H9 (cell line): Measurements from ENCODE around the gene MCHR1. TPM values are rescaled to one million over a fixed set of nuclear protein-coding genes. Genes with fewer than 3 reads are reported as not detected.

Experiments
- DNase-seq: peaks from one replicate; pipeline ENCODE4 v3.0.0-alpha.2; 2017
- H2AFZ ChIP-seq: one replicate; pipeline ENCODE4 v1.6.1; 2013; ENCODE audit warnings: mild to moderate bottlenecking, low read length, control low read depth, moderate library complexity
- H2AK5ac ChIP-seq: 2 replicates; pipeline ENCODE4 v1.6.1; 2013; ENCODE audit warnings: low read length, control low read depth, mixed read lengths; ENCODE audit not compliant: insufficient read length
- H2BK120ac ChIP-seq: one replicate; pipeline ENCODE4 v1.6.1; 2013; ENCODE audit warnings: low read depth, mild to moderate bottlenecking, low read length, control low read depth, inconsistent platforms; ENCODE audit not compliant: poor library complexity, severe bottlenecking
- H2BK12ac ChIP-seq: 2 replicates; pipeline ENCODE4 v1.6.1; 2013; ENCODE audit warnings: low read length, control low read depth, mixed read lengths, low read depth; ENCODE audit not compliant: insufficient read length
- H2BK15ac ChIP-seq: 2 replicates; pipeline ENCODE4 v1.6.1; 2013; ENCODE audit warnings: low read depth, low read length, control low read depth
- H2BK20ac ChIP-seq: one replicate; pipeline ENCODE4 v1.6.1; 2013; ENCODE audit warnings: low read depth, mild to moderate bottlenecking, low read length, control low read depth, inconsistent platforms; ENCODE audit not compliant: poor library complexity, severe bottlenecking
- H2BK5ac ChIP-seq: 2 replicates; pipeline ENCODE4 v1.6.1; 2013; ENCODE audit warnings: low read length, control low read depth, mixed read lengths; ENCODE audit not compliant: insufficient read length
- H3K14ac ChIP-seq: 2 replicates; pipeline ENCODE4 v1.6.1; 2013; ENCODE audit warnings: low read length, control low read depth; ENCODE audit not compliant: insufficient read depth
- H3K18ac ChIP-seq: 2 replicates; pipeline ENCODE4 v1.6.1; 2013; ENCODE audit warnings: low read depth, mild to moderate bottlenecking, mixed read lengths, low read length, control low read depth; ENCODE audit not compliant: insufficient read length
- H3K23ac ChIP-seq: 2 replicates; pipeline ENCODE4 v1.6.1; 2013; ENCODE audit warnings: low read length, control low read depth, mixed read lengths, low read depth; ENCODE audit not compliant: insufficient read length
- H3K23me2 ChIP-seq: 2 replicates; pipeline ENCODE4 v1.6.1; 2013; ENCODE audit warnings: low read depth, mild to moderate bottlenecking, mixed read lengths, low read length, control low read depth; ENCODE audit not compliant: insufficient read length, poor library complexity, severe bottlenecking
- H3K27ac ChIP-seq: 2 replicates; pipeline ENCODE4 v1.5.1; 2013; ENCODE audit warnings: low read length, control low read depth, mixed read lengths, low read depth; ENCODE audit not compliant: insufficient read length
- H3K27me3 ChIP-seq: 2 replicates; pipeline ENCODE4 v1.6.1; 2013; ENCODE audit warnings: low read length, control low read depth, inconsistent platforms; ENCODE audit not compliant: insufficient read depth
- H3K4ac ChIP-seq: 2 replicates; pipeline ENCODE4 v1.6.1; 2013; ENCODE audit warnings: low read depth, mild to moderate bottlenecking, control low read depth, inconsistent platforms, low read length, moderate library complexity
- H3K4me1 ChIP-seq: 2 replicates; pipeline ENCODE4 v1.6.1; 2013; ENCODE audit warnings: low read length, control low read depth, inconsistent platforms; ENCODE audit not compliant: insufficient read depth
- H3K4me2 ChIP-seq: 2 replicates; pipeline ENCODE4 v1.6.1; 2013; ENCODE audit warnings: low read length, control low read depth, mixed read lengths; ENCODE audit not compliant: insufficient read length, insufficient read depth
- H3K56ac ChIP-seq: 2 replicates; pipeline ENCODE4 v1.6.1; 2013; ENCODE audit warnings: low read depth, mild to moderate bottlenecking, mixed read lengths, low read length, control low read depth; ENCODE audit not compliant: insufficient read length
- H3K79me1 ChIP-seq: 2 replicates; pipeline ENCODE4 v1.6.1; 2013; ENCODE audit warnings: low read depth, mild to moderate bottlenecking, moderate library complexity, low read length, control low read depth, inconsistent platforms; ENCODE audit not compliant: insufficient read depth, poor library complexity, severe bottlenecking
- H3K79me2 ChIP-seq: 2 replicates; pipeline ENCODE4 v1.6.1; 2013; ENCODE audit warnings: low read length, control low read depth, inconsistent platforms; ENCODE audit not compliant: insufficient read depth
- H3K9ac ChIP-seq: 2 replicates; pipeline ENCODE4 v1.6.1; 2013; ENCODE audit warnings: low read length, control low read depth, mixed read lengths; ENCODE audit not compliant: insufficient read length; ENCODE audit errors: extremely low read depth
- H3K9me3 ChIP-seq: one replicate; pipeline ENCODE4 v1.6.1; 2013; ENCODE audit warnings: low read depth, low read length, inconsistent platforms; ENCODE audit not compliant: control insufficient read depth
- H3T11ph ChIP-seq: one replicate; pipeline ENCODE4 v1.6.1; 2013; ENCODE audit warnings: mild to moderate bottlenecking, low read length, control low read depth, inconsistent platforms
- H4K20me1 ChIP-seq: one replicate; pipeline ENCODE4 v1.6.1; 2013; ENCODE audit not compliant: control insufficient read depth, insufficient read length, insufficient read depth
- H4K5ac ChIP-seq: 2 replicates; pipeline ENCODE4 v1.6.1; 2013; ENCODE audit warnings: low read depth, mild to moderate bottlenecking, mixed read lengths, low read length, control low read depth; ENCODE audit not compliant: insufficient read length
- H4K8ac ChIP-seq: replicated peaks from 2 replicates; pipeline ENCODE4 v1.6.1; 2013; ENCODE audit warnings: low read length, control low read depth, mixed read lengths, low read depth; ENCODE audit not compliant: insufficient read length
- H4K91ac ChIP-seq: 2 replicates; pipeline ENCODE4 v1.6.1; 2013; ENCODE audit warnings: low read depth, mild to moderate bottlenecking, moderate library complexity, mixed read lengths, low read length, control low read depth; ENCODE audit not compliant: insufficient read length
- H3K27ac Mint-ChIP-seq, 3 experiments: 2 replicates in 2 of 3; 3 replicates in 1 of 3; pipeline ENCODE4 v1.8.0; 2020 to 2021; ENCODE audit warnings: mixed read lengths in 3 of 3, mild to moderate bottlenecking in 1 of 3, moderate library complexity in 1 of 3
- H3K27me3 Mint-ChIP-seq: 2 replicates; pipeline ENCODE4 v1.8.0; 2021; ENCODE audit warnings: low read depth, mild to moderate bottlenecking, moderate library complexity, mixed read lengths
- H3K36me3 Mint-ChIP-seq, 3 experiments: 2 replicates in 2 of 3; 3 replicates in 1 of 3; pipeline ENCODE4 v1.8.0; 2020 to 2021; ENCODE audit warnings: low read depth in 3 of 3, mixed read lengths in 3 of 3; ENCODE audit not compliant: insufficient read depth in 1 of 3
- H3K4me1 Mint-ChIP-seq, 2 experiments: 2 replicates each; pipeline ENCODE4 v1.8.0; 2020; ENCODE audit warnings: mixed read lengths in 2 of 2
- H3K4me3 Mint-ChIP-seq, 2 experiments: 2 replicates in 1 of 2; 3 replicates in 1 of 2; pipeline ENCODE4 v1.8.0; 2020 to 2021; ENCODE audit warnings: mild to moderate bottlenecking in 2 of 2, mixed read lengths in 2 of 2, moderate library complexity in 1 of 2
- H3K9me3 Mint-ChIP-seq, 2 experiments: 2 replicates in 1 of 2; 3 replicates in 1 of 2; pipeline ENCODE4 v1.8.0; 2020; ENCODE audit warnings: mild to moderate bottlenecking in 2 of 2, mixed read lengths in 2 of 2, moderate library complexity in 1 of 2
- WGBS: extraction: QIAGEN DNeasy Blood & Tissue Kit; methylation state at CpG from one replicate; pipeline ENCODE4 v1.1.7; 2013; ENCODE audit warnings: missing lambda C conversion rate, low lambda C conversion rate, mixed read lengths; ENCODE audit not compliant: insufficient read length; ENCODE audit errors: extremely low coverage; 5-methylcytosine and 5-hydroxymethylcytosine counted together
- total RNA-seq: library from RNA; stranded (reverse); gene quantifications from 2 replicates; pipeline ENCODE4 v1.2.1, GENCODE V29; 2021
- TF ChIP-seq, protein P1 (sequence below): fragments of 200-600 bp; sonication (generic); conservative IDR thresholded peaks from 3 replicates; pipeline ENCODE4 v1.8.0; 2021; ENCODE audit warnings: antibody characterized with exemption, mild to moderate bottlenecking

The MCHR1 gene
- total RNA-seq, 1 experiment from 2014 or later = 2.9 TPM

DNA sequence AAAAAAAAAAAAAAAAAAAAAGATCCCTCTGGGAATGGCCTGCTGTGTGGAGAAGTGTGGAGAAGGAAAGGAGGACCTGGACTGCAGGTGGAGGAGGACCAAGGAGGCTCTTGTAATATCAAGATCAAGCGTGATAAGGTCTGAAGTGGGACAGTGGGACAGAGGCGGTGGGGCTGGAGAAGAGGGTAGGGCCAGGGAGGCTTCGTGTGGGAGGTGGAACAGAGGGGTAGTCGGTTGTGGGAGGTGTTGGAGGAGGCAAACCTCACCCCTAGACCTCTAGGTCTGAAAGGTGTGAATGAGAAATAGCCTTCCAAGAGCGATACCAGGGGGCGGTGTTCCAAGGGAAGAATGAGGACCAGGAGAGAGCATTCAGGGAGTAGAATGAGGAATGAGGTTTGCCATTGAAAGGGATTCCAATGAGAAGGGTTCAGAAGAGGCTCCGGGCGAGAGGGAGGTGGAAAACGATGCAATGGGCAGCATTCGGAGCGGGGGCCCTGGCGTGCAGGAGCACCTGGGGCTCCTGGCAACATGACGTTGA, 44.2 kb downstream of the MCHR1 start:
- no peaks in the 10 kb centered on the region for H3K27me3 ChIP-seq
- no peaks in the 10 kb centered on the region for H4K20me1 ChIP-seq
- no peak overlapping the region for H3K14ac ChIP-seq
- TF ChIP-seq, protein P1, sequence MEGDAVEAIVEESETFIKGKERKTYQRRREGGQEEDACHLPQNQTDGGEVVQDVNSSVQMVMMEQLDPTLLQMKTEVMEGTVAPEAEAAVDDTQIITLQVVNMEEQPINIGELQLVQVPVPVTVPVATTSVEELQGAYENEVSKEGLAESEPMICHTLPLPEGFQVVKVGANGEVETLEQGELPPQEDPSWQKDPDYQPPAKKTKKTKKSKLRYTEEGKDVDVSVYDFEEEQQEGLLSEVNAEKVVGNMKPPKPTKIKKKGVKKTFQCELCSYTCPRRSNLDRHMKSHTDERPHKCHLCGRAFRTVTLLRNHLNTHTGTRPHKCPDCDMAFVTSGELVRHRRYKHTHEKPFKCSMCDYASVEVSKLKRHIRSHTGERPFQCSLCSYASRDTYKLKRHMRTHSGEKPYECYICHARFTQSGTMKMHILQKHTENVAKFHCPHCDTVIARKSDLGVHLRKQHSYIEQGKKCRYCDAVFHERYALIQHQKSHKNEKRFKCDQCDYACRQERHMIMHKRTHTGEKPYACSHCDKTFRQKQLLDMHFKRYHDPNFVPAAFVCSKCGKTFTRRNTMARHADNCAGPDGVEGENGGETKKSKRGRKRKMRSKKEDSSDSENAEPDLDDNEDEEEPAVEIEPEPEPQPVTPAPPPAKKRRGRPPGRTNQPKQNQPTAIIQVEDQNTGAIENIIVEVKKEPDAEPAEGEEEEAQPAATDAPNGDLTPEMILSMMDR = 0 out of 3 replicates have a peak, but pooled peaks have one; percentile 14
- no peak overlapping the region for H3K23ac ChIP-seq
- H2BK5ac ChIP-seq = no peak overlapping the region
- H2BK12ac ChIP-seq = no peak overlapping the region
- no peak for DNase-seq
- no peaks in the 10 kb centered on the region for H3K23me2 ChIP-seq
- no peaks in the 10 kb centered on the region for H3K79me2 ChIP-seq
- H2BK120ac ChIP-seq = no peak overlapping the region
- H2AK5ac ChIP-seq = no peak overlapping the region
- no peak overlapping the region for H3K18ac ChIP-seq
- no peak overlapping the region for H4K8ac ChIP-seq
- H3K4me2 ChIP-seq = no peak overlapping the region
- H3T11ph ChIP-seq = no peak overlapping the region
- H3K56ac ChIP-seq = no peak overlapping the region
- H2BK20ac ChIP-seq = no peak overlapping the region
- H4K91ac ChIP-seq = no peak overlapping the region
- no peak overlapping the region for H3K4ac ChIP-seq
- H3K4me1 ChIP-seq = peaks cover 4% of the 10 kb centered on the region; the same call in 1 of the 2 replicates
- H3K9ac ChIP-seq = no peak overlapping the region
- H2BK15ac ChIP-seq = no peak overlapping the region
- Mint-ChIP-seq H3K27ac (peak overlapping the region in 1 of 3 experiments; percentile 8; a peak in 3 of 7 replicates), H3K9me3 (no peaks in the 10 kb centered on the region), H3K27me3 (no peaks in the 10 kb centered on the region), H3K4me1 (peaks cover 43 to 46% of the 10 kb centered on the region in 2 experiments), H3K36me3 (no peaks in the 10 kb centered on the region), H3K4me3 (no peak overlapping the region)
- no peaks in the 10 kb centered on the region for H3K9me3 ChIP-seq
- H3K79me1 ChIP-seq = no peaks in the 10 kb centered on the region
- no CpG with 5 or more reads among the region's 13 CpGs for WGBS
- no peak overlapping the region for H3K27ac ChIP-seq
- H2AFZ ChIP-seq = no peak overlapping the region
- no peak overlapping the region for H4K5ac ChIP-seq
